KOPT-K1 (cell line): Measurements from ENCODE around the gene CDK5R2.

Experiments used
- H3K27ac ChIP-seq: fragments of 200-600 bp; sonication (generic); 2 replicates; pipeline ENCODE4 v1.5.1; 2016; ENCODE audit warnings: antibody characterized with exemption, mild to moderate bottlenecking, low read depth, low read length; ENCODE audit not compliant: poor library complexity, severe bottlenecking
- H3K36me3 ChIP-seq: fragments of 200-600 bp; sonication (generic); 2 replicates; pipeline ENCODE4 v1.5.1; 2017; ENCODE audit warnings: antibody characterized with exemption, mild to moderate bottlenecking, low read length, moderate library complexity; ENCODE audit not compliant: insufficient read depth
- H3K9me3 ChIP-seq: fragments of 200-600 bp; sonication (generic); 2 replicates; pipeline ENCODE4 v1.5.1; 2017; ENCODE audit warnings: antibody characterized with exemption, low read length, mild to moderate bottlenecking; ENCODE audit not compliant: insufficient read depth, poor library complexity, severe bottlenecking

Gene CDK5R2

GRCh38 chr2:218981390-218981880 lies 22.0 kb downstream of the CDK5R2 start:
- no peaks in the 10 kb centered on the region for H3K9me3 ChIP-seq
- H3K36me3 ChIP-seq, result no peaks in the 10 kb centered on the region
- H3K27ac ChIP-seq, result no peak overlapping the region

DNA sequence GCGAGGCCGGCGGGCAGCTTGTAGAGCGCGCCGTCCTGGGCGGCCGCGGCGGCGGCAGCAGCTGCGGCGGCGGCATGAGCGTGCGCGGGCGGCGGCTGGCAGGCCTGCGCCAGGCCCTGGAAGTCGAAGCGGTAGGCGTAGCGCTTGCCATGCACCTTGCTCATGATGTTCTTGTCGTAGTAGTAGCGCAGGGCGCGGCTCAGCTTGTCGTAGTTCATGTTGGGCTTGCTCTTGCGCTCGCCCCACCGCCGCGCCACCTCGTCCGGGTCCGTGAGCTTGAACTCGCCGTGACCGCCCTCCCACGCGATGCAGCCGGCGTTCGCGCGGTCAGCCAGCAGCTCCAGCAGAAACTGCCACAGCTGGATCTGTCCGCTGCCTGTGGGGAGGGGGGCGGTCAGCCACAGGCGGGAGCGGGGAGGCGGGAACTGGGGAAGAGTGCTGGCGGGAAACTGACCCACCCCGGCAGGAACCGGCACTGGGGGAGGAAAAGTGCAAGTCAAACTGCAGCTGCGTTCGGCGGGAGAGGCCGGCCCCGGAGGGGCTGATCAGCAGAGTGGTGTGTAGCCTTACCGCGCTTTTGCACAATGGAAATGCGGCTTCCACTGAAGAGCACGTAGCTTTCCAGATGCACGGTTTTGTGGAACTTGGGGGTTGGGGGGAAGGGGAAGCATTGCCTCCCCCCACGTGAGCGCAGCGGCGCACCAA lies 22.6 kb downstream of the CDK5R2 start:
- Histone ChIP-seq H3K9me3 (no peaks in the 10 kb centered on the region), H3K27ac (no peak overlapping the region), H3K36me3 (no peaks in the 10 kb centered on the region)

DNA sequence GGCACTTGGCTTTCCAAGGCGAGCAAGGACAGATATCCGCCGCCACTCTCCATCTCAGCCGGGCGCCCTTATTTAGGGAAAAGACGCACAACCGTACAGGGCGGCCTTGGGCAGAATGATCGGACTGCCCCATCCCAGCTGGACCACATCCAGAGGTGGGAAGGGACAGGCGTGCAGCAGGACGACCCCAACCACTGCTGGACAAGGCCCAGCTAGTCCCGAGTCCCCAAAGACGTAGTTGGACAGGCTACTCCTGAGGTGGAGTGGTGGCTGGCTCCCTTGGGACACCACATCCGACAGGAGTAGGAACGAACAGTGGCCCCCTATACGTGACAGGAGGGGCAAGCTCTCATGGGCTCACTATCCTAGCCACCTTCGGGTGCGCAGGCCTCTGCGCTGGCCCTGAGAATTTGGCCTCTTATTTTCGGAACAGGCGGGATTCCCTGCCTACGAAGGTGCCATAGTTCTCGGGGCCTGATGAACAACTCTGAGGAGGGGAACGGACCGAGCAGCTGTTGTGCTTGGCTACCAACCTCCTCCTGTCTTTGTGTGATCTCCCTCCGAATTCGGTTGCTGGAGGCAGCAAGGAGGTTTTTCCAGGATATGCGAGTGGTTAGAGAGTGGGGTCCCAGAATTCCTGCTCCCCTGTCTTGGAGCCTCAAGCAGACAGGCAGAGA lies 23.3 kb downstream of the CDK5R2 start:
- no peaks in the 10 kb centered on the region for H3K9me3 ChIP-seq
- no peaks in the 10 kb centered on the region for H3K36me3 ChIP-seq
- no peak overlapping the region for H3K27ac ChIP-seq

DNA sequence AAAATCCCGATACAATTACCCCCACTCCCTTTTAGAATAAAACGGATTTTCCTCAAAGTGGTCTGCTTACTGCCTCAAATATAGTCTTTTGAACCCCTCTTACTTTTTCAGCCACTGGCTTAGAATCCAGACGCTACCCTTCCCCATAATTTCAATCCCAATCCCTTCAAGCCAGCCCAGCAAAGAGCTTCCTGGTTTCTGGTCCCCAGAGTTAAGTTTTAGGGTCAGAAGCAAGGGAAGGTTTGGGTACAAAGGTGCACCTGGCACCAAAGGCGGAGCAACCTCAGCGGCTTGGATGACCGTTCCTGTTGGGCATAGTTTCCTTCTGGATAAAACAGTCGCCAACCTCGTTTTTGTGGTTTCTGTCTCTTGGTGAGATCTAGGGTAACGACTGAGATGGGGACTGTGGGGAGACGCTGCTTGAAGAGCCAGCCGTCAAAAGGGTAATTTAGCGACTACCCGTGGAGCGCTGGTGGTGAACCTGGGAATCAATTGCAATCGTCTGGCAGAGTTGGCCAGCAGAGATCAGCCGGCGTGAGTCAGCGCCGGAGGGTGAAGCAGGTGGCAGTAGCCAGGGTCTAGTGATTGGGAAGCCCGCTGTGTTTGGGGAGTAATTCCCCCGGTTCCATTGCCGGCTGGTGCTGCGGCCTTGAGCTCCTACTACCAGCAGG lies 23.9 kb downstream of the CDK5R2 start:
- H3K36me3 ChIP-seq, result no peaks in the 10 kb centered on the region
- no peaks in the 10 kb centered on the region for H3K9me3 ChIP-seq
- H3K27ac ChIP-seq, result no peak overlapping the region

DNA sequence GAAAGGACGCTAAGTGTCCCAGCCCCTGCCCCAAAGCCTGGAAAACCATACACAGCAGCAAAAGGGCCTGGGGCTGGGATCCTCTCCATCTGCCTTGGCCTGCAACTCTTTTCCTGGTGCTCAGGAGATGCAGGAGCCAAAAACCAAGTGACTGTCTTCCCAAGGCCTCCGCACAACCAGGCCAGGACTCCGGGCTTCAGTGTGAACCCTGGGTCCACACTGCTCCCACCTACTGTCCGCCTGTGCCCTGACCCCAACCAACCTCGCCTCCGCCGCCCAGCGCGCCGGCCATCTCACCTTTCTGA lies 24.4 kb downstream of the CDK5R2 start:
- no peak overlapping the region for H3K27ac ChIP-seq
- H3K9me3 ChIP-seq, result no peaks in the 10 kb centered on the region
- H3K36me3 ChIP-seq, result no peaks in the 10 kb centered on the region

GRCh38 chr2:218984239-218985020 lies 25.0 kb downstream of the CDK5R2 start:
- Histone ChIP-seq H3K36me3 (no peaks in the 10 kb centered on the region), H3K27ac (no peak overlapping the region), H3K9me3 (no peaks in the 10 kb centered on the region)

DNA sequence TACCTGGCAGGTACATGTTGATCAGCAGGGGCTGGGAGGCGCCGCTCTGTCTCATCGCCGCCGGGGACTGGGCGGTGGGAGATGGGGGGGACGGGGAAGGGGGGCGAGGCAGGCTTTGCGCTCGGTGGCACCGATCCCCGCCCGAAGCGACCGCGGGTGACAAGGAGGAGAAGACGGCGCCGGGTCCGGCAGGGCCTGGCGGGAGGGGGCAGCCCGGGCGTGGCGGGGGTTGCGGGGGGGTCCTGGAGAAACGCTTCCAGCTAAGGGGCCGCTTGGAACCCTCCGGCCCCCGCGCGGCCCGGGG lies 25.5 kb downstream of the CDK5R2 start, which contains the start of gene FEV:
FEV (minus strand) TSS at position 164 of the 304 bp plus-strand sequence; CDS start at position 55, 109 bp downstream.
- H3K9me3 ChIP-seq, result no peaks in the 10 kb centered on the region
- no peaks in the 10 kb centered on the region for H3K36me3 ChIP-seq
- no peak within 1 kb of the TSS for H3K27ac ChIP-seq

- H3K36me3 ChIP-seq, result no peaks in the 10 kb centered on the region
- no peaks in the 10 kb centered on the region for H3K9me3 ChIP-seq
- no peak overlapping the region for H3K27ac ChIP-seq
Observed at GRCh38 chr2:218985325-218986091, 26.0 kb downstream of the CDK5R2 start.

DNA sequence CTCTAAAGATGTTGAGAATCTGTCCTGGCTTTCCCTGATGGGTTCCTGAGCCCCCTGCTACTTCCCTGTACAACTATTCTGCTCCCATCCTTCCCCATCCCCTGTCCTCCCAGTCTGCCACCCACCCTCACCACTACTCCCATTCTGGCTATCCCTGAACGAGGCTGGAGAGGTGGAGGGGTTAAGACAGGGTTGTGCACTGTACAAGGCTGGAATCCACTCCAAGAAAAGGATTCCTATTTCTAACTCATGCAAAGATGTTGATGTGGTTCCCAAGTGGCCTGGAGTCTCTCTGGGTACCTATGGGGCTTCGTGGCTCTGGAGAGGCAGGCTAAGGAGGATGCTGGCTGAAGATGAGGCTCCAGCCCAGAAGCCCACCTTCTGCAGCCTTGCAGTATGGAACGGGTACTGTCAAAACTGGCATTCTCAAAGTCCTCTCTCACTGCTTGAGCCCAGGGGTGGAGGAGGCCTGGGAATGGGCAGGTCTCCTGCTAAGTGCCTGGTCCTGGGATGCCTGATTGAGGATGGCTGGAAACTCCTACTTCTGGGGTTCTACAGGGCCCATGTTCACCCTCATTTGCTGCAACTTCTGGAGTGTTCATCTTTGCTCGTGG lies 26.8 kb downstream of the CDK5R2 start:
- no peak overlapping the region for H3K27ac ChIP-seq
- no peaks in the 10 kb centered on the region for H3K9me3 ChIP-seq
- H3K36me3 ChIP-seq, result no peaks in the 10 kb centered on the region

DNA sequence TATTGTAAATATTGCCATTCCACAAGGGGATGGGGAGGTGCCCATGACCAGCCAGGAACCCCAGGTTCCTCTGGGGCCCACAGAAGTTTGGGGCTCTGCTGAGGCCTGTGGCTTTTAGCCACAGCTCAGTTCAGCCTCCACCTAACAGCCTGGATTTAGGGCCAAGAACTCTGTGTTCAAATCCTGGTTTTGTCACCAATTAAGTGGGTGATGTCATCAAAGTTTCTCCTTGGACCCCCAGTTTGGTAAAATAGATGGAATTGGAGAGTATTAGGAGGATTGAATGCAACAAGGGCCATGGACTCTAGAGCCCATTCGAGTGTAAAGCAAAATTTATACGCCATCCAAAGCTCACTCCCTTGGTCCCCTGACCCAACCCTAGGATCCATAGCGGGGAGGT lies 28.7 kb downstream of the CDK5R2 start:
- Histone ChIP-seq H3K36me3 (no peaks in the 10 kb centered on the region), H3K27ac (no peak overlapping the region), H3K9me3 (no peaks in the 10 kb centered on the region)

DNA sequence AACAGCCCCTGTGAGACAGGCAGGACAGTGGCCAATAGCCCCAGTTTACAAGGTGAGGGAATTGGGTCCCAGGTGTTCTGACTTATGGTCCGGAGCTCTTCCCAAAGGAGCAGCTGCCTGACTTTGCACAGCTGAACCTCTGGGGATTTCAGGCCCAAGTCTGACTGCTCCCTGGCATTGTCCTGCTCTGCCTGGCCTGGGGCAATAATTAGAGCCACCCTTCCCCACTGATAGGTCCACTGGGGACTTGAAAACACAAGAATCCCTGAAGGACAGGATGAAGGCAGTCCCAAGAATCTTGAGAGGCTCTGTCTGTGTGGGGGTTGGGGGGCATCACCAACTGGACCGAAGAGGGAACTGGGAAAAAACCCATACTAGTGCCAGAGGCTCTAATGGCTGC lies 29.2 kb downstream of the CDK5R2 start:
- no peaks in the 10 kb centered on the region for H3K36me3 ChIP-seq
- H3K27ac ChIP-seq, result no peak overlapping the region

GRCh38 chr2:218990052-218990451 lies 30.6 kb downstream of the CDK5R2 start:
- Histone ChIP-seq H3K9me3 (no peaks in the 10 kb centered on the region), H3K36me3 (no peaks in the 10 kb centered on the region), H3K27ac (no peak overlapping the region)

More for the DNA sequence above, 29.2 kb downstream of the CDK5R2 start:
- no peaks in the 10 kb centered on the region for H3K9me3 ChIP-seq

DNA sequence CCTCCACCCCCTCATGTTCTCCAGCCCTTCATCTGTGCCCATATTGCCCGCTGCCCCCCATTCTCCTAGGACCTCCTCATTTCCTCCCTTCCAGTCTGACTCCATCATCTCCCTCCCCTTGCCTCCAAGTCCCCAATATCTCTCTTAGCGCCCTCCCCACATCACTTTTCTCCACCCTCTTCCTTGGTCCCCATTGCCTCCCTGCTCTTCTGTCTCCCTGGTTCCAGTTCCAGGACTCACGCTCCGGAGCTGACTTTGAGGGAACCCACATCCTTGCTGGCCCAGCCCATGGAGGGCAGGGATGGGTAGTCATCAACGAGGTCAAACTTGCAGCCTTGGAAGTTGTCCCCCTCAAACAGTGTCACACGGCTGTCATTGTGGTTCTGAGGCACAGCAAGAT lies 31.1 kb downstream of the CDK5R2 start:
- Histone ChIP-seq H3K36me3 (no peaks in the 10 kb centered on the region), H3K9me3 (no peaks in the 10 kb centered on the region), H3K27ac (no peak overlapping the region)

DNA sequence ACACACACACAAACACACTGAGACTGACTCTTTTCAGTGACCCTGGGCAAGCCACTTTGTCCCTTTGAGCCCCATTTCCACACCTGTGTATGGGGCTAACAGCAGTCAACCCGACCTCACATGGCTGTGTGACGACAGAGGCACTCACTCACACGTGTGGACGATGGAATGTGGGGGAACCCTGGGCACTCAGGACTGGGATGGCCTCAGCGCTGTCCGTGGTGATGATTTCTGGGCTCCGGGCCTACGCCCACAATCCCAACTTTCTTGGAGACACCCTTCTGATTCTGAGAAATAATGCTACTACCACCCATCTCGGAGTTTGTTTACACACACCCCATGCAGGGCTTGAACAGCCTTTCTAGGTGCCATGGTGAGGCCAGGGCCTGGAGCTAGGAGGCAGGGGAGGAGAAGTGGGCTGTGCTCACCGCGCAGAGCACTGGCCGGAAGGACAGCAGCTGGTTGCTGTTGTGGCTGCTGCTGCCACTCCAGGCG lies 32.3 kb downstream of the CDK5R2 start:
- Histone ChIP-seq H3K27ac (no peak overlapping the region), H3K9me3 (no peaks in the 10 kb centered on the region), H3K36me3 (no peaks in the 10 kb centered on the region)
